ENCODE data around the gene OVCH2.

DNA sequence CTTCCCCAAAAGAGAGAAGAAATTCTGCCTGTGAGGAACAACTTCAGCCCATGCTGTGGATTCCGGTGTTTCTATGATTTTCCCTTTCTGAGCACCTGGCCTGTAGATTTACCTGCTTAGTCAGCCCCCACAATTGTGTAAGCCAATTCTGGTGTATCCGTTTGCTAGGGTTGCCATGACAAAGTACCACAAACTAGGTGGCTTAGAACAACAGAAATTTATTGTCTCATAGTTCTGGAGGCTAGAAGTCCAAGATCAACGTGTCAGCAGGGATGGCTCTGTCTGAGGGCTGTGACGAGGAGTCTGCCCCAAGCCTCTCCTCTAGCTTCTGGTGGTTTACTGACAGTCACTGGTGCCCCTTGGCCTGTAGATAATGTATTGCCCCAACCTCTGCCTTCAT lies 17.0 kb downstream of the OVCH2 start:
- TF ChIP-seq, protein P1, sequence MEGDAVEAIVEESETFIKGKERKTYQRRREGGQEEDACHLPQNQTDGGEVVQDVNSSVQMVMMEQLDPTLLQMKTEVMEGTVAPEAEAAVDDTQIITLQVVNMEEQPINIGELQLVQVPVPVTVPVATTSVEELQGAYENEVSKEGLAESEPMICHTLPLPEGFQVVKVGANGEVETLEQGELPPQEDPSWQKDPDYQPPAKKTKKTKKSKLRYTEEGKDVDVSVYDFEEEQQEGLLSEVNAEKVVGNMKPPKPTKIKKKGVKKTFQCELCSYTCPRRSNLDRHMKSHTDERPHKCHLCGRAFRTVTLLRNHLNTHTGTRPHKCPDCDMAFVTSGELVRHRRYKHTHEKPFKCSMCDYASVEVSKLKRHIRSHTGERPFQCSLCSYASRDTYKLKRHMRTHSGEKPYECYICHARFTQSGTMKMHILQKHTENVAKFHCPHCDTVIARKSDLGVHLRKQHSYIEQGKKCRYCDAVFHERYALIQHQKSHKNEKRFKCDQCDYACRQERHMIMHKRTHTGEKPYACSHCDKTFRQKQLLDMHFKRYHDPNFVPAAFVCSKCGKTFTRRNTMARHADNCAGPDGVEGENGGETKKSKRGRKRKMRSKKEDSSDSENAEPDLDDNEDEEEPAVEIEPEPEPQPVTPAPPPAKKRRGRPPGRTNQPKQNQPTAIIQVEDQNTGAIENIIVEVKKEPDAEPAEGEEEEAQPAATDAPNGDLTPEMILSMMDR (IDR thresholded peaks at IDR 0.05) = no peak
- TF ChIP-seq POLR2A (IDR thresholded peaks at IDR 0.05) = no peak
